Measurements from ENCODE around the gene ATP2C1.

DNA sequence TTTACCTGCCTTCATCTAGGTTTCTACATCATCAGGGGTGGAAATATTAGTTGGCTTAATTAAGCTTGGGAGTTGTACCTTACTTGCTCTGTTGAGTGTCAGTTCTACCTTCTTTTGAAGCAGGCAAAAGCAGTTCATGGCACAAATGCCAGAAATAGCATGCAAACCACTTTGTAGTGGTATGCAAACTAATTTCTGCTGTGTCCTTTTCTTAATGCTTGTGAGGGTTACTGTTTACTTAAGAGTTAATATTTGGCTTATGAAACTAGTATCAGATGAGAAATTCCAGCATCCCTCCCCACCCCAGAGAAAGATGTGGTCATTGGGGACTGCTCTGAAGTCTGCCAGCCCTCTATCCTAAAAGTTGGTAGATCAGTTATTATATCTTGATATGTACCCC is 7.1 kb downstream of the ATP2C1 start:
- no peak for TF ChIP-seq HCFC1 (IDR thresholded peaks at IDR 0.05; ENCODE audit: low read depth, low read length)
- TF ChIP-seq EZH2 (conservative IDR thresholded peaks at IDR 0.05; ENCODE audit: low read depth, low read length): no peak
- no peak for TF ChIP-seq POLR2AphosphoS5 (IDR thresholded peaks at IDR 0.05; ENCODE audit: low read depth, low read length)
- no peak for TF ChIP-seq RERE (CRISPR knock-in tag; IDR thresholded peaks at IDR 0.05; ENCODE audit: low read depth)
- TF ChIP-seq SNAPC4 (CRISPR knock-in tag; IDR thresholded peaks at IDR 0.05): no peak
- TF ChIP-seq SP1 (IDR thresholded peaks at IDR 0.05): no peak
- TF ChIP-seq SP1 (CRISPR knock-in tag; IDR thresholded peaks at IDR 0.05): no peak
- no peak for TF ChIP-seq ZNF878 (CRISPR knock-in tag; IDR thresholded peaks at IDR 0.05)
- no peak for TF ChIP-seq MEIS1 (CRISPR knock-in tag; IDR thresholded peaks at IDR 0.05; ENCODE audit: borderline replicate concordance)
- no peak for TF ChIP-seq ZNF160 (CRISPR knock-in tag; IDR thresholded peaks at IDR 0.05)
- TF ChIP-seq FOXK2 (IDR thresholded peaks at IDR 0.05): no peak
- no peak for TF ChIP-seq POLR2A (IDR thresholded peaks at IDR 0.05; ENCODE audit: insufficient read depth in 1 of 2, low read depth in 2 of 2, low read length in 2 of 2)
- TF ChIP-seq GABPB1 (CRISPR knock-in tag; IDR thresholded peaks at IDR 0.05): no peak
- TF ChIP-seq ELF1 (CRISPR knock-in tag; IDR thresholded peaks at IDR 0.05): no peak

All from HepG2 (cell line).